ENCODE data around the gene ABLIM3. TPM values are rescaled to one million over a fixed set of nuclear protein-coding genes. Genes with fewer than 3 reads are reported as not detected.

Gene ABLIM3
- total and polyA plus RNA-seq, 2 experiments from 2014 or later: 0.19 to 2.2 TPM

DNA sequence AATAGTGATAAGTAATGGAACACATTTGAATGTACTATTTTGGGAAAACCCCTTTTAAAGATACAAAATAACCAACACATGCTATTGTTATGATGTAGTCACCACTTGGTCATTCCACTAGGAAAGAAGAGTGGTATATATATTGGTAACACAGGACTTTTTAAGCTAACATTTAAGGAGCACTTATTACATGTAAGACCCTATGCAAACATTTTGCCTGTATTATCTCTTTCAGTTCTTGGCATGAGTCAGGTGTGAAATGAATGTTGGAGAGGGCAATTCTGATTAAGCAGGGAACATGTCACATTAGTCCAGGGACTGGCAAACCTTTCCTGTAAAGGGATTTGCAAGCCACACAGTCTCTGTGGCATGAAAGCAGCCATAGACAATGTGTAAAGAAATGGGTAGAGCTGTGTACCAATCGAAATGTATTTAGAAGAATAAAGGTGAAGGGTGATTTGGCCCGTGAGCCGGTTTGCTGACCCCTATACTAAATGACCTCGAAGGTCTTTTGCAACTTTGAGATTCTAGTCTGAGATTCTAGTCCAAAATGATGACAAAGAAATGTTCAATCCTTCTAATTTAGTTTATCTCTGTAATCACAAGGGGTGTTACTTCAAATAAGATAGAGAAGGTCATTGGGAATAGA lies 15.3 kb downstream of the ABLIM3 start:
- Histone ChIP-seq H3K36me3 (ENCODE audit: insufficient read depth) (no peaks in the 10 kb centered on the region), H3K79me2 (replicated peaks; ENCODE audit: insufficient read depth) (no peaks in the 10 kb centered on the region), H3K4me3 (no peak overlapping the region), H3F3A (replicated peaks; ENCODE audit: low read depth) (no peaks in the 10 kb centered on the region), H2AFZ (no peak overlapping the region), H3K27me3 (ENCODE audit: insufficient read depth) (no peaks in the 10 kb centered on the region), H3K9me2 (ENCODE audit: insufficient read depth) (no peaks in the 10 kb centered on the region), H4K20me1 (replicated peaks; ENCODE audit: insufficient read depth) (no peaks in the 10 kb centered on the region), H3K4me1 (ENCODE audit: insufficient read depth) (no peaks in the 10 kb centered on the region; the same call in 1 of the 2 replicates), H3K4me2 (no peak overlapping the region), H3K27ac (ENCODE audit: low read depth) (no peak overlapping the region)
- no peaks in the 10 kb centered on the region for H3K27me3 Mint-ChIP-seq (ENCODE audit: insufficient read depth, low read depth, poor library complexity)
- no peaks in the 10 kb centered on the region for H3K36me3 Mint-ChIP-seq (ENCODE audit: low read depth)
- ATAC-seq (no peak), DNase-seq (ENCODE audit: low spot score) (no peak)
- H3K4me3 Mint-ChIP-seq: no peak overlapping the region
- TF ChIP-seq POLR2AphosphoS5 (IDR thresholded peaks at IDR 0.05; ENCODE audit: low read depth) (no peak), CREB1 (CRISPR knock-in tag; IDR thresholded peaks at IDR 0.05; ENCODE audit: low read depth) (no peak), ETS1 (IDR thresholded peaks at IDR 0.05) (no peak), ZNF462 (CRISPR knock-in tag; IDR thresholded peaks at IDR 0.05) (no peak)
- H3K9me3 Mint-ChIP-seq: no peaks in the 10 kb centered on the region
- H3K27ac Mint-ChIP-seq: no peak overlapping the region
- no peaks in the 10 kb centered on the region for H3K4me1 Mint-ChIP-seq

- H3K36me3 Mint-ChIP-seq (ENCODE audit: low read depth): no peaks in the 10 kb centered on the region
- DNase-seq (ENCODE audit: low spot score) (no peak), ATAC-seq (no peak)
- no peaks in the 10 kb centered on the region for H3K9me3 Mint-ChIP-seq
- H3K79me2 ChIP-seq (replicated peaks; ENCODE audit: insufficient read depth): no peaks in the 10 kb centered on the region
- H3K4me2 ChIP-seq: no peak overlapping the region
- H3K36me3 ChIP-seq (ENCODE audit: insufficient read depth): no peaks in the 10 kb centered on the region
- H3K4me1 ChIP-seq (ENCODE audit: insufficient read depth): no peaks in the 10 kb centered on the region; the same call in 1 of the 2 replicates
- no peaks in the 10 kb centered on the region for H3K9me2 ChIP-seq (ENCODE audit: insufficient read depth)
- no peaks in the 10 kb centered on the region for H3K4me1 Mint-ChIP-seq
- H3K4me3 ChIP-seq: no peak overlapping the region
- no peak overlapping the region for H2AFZ ChIP-seq
- no peaks in the 10 kb centered on the region for H3K27me3 ChIP-seq (ENCODE audit: insufficient read depth)
- H3K27me3 Mint-ChIP-seq (ENCODE audit: insufficient read depth, low read depth, poor library complexity): no peaks in the 10 kb centered on the region
- H4K20me1 ChIP-seq (replicated peaks; ENCODE audit: insufficient read depth): no peaks in the 10 kb centered on the region
- H3K4me3 Mint-ChIP-seq: no peak overlapping the region
- no peak overlapping the region for H3K27ac Mint-ChIP-seq
- no peaks in the 10 kb centered on the region for H3F3A ChIP-seq (replicated peaks; ENCODE audit: low read depth)
- H3K27ac ChIP-seq (ENCODE audit: low read depth): no peak overlapping the region
- TF ChIP-seq EZH2phosphoT487 (IDR thresholded peaks at IDR 0.05; ENCODE audit: unreplicated experiment): no peak
- TF ChIP-seq, protein P1, sequence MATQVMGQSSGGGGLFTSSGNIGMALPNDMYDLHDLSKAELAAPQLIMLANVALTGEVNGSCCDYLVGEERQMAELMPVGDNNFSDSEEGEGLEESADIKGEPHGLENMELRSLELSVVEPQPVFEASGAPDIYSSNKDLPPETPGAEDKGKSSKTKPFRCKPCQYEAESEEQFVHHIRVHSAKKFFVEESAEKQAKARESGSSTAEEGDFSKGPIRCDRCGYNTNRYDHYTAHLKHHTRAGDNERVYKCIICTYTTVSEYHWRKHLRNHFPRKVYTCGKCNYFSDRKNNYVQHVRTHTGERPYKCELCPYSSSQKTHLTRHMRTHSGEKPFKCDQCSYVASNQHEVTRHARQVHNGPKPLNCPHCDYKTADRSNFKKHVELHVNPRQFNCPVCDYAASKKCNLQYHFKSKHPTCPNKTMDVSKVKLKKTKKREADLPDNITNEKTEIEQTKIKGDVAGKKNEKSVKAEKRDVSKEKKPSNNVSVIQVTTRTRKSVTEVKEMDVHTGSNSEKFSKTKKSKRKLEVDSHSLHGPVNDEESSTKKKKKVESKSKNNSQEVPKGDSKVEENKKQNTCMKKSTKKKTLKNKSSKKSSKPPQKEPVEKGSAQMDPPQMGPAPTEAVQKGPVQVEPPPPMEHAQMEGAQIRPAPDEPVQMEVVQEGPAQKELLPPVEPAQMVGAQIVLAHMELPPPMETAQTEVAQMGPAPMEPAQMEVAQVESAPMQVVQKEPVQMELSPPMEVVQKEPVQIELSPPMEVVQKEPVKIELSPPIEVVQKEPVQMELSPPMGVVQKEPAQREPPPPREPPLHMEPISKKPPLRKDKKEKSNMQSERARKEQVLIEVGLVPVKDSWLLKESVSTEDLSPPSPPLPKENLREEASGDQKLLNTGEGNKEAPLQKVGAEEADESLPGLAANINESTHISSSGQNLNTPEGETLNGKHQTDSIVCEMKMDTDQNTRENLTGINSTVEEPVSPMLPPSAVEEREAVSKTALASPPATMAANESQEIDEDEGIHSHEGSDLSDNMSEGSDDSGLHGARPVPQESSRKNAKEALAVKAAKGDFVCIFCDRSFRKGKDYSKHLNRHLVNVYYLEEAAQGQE (IDR thresholded peaks at IDR 0.05; ENCODE audit: unreplicated experiment): no peak
- no peak for TF ChIP-seq POLR2AphosphoS5 (IDR thresholded peaks at IDR 0.05; ENCODE audit: low read depth)
- no peak for TF ChIP-seq EZH2 (IDR thresholded peaks at IDR 0.05; ENCODE audit: low read depth, unreplicated experiment)
- no peak for TF ChIP-seq CTCF (conservative IDR thresholded peaks at IDR 0.05; ENCODE audit: low read depth in 2 of 2)
Measured at GRCh38 chr5:149157330-149157729, 16.0 kb downstream of the ABLIM3 start.

All from GM23338 (cell line).